K562 (cell line): Measurements from ENCODE around the gene RNF186. TPM values are rescaled to one million over a fixed set of nuclear protein-coding genes. Genes with fewer than 3 reads are reported as not detected.

Experiments
- ATAC-seq: fragments of 200-7000 bp; cut with Tn5 transposase; 3 replicates; pipeline ENCODE4 v1.9.1; 2020; ENCODE audit warnings: moderate library complexity
- BruUV-seq: library from RNA; stranded (reverse); fragments of 400-500 nt; replicated peaks from 2 replicates; lab custom pipeline; 2021; lab: Mats Ljungman, UMichigan
- CTCF ChIA-PET: fragments of 300-600 bp; formaldehyde crosslinking; extraction: SDS; loops from one replicate; lab custom pipeline; 2021; ENCODE audit warnings: low intra/inter-chr PET ratio; lab: Yijun Ruan, JAX
- POLR2A ChIA-PET: fragments of 300-600, 350-650 bp; sonication (Branson Sonifier 250); formaldehyde crosslinking; extraction: SDS; loops from one replicate; lab custom pipeline; 2021; ENCODE audit warnings: antibody characterized with exemption, inconsistent platforms; lab: Yijun Ruan, JAX
- DNase-seq, 4 experiments: peaks; one replicate each; pipeline versions ENCODE4 v3.0.0 to v3.0.0-alpha.2; 2011 to 2018; ENCODE audit warnings: low spot score in 3 of 4, mixed read lengths in 3 of 4; ENCODE audit errors: extremely low read depth in 1 of 4
- FAIRE-seq: peaks from 2 replicates; lab custom pipeline; 2011; peaks lifted over from hg19 to GRCh38; lab: Jason Lieb, UNC
- H2AFZ ChIP-seq: 2 replicates; pipeline ENCODE4 v1.6.0; 2011; ENCODE audit warnings: low read depth, low read length, control low read depth, inconsistent platforms
- H3K27ac ChIP-seq: fragments of 200-600 bp; 3 replicates; pipeline ENCODE4 v1.8.0; 2011; ENCODE audit warnings: low read depth, mild to moderate bottlenecking, control low read depth, inconsistent platforms, low read length, moderate library complexity, mixed read lengths; ENCODE audit errors: extremely low read depth
- H3K27me3 ChIP-seq, 2 experiments: fragments of 300-600 bp in 1 of 2; 2 replicates in 1 of 2; 3 replicates in 1 of 2; pipeline versions ENCODE4 v1.6.0 to v1.8.0; 2011; ENCODE audit warnings: inconsistent platforms in 2 of 2, low read length in 2 of 2, mild to moderate bottlenecking in 1 of 2, mixed read lengths in 1 of 2, moderate library complexity in 1 of 2; ENCODE audit not compliant: control insufficient read depth in 2 of 2, insufficient read depth in 2 of 2
- H3K36me3 ChIP-seq: fragments of 300-600 bp; 3 replicates; pipeline ENCODE4 v1.8.0; 2011; ENCODE audit warnings: mild to moderate bottlenecking, low read length, inconsistent platforms; ENCODE audit not compliant: control insufficient read depth, insufficient read depth
- H3K4me1 ChIP-seq, 2 experiments: fragments of 200-600 bp in 1 of 2; replicated peaks in 1 of 2; 2 replicates in 1 of 2; 3 replicates in 1 of 2; pipeline versions ENCODE4 v1.5.1 to v1.8.0; 2011; ENCODE audit warnings: inconsistent platforms in 2 of 2, low read length in 2 of 2, mild to moderate bottlenecking in 1 of 2, mixed read lengths in 1 of 2, moderate library complexity in 1 of 2; ENCODE audit not compliant: control insufficient read depth in 2 of 2, insufficient read depth in 2 of 2
- H3K4me2 ChIP-seq: 2 replicates; pipeline ENCODE4 v1.6.1; 2011; ENCODE audit warnings: low read length, control low read depth, inconsistent platforms, mixed read lengths; ENCODE audit not compliant: insufficient read depth
- H3K4me3 ChIP-seq: fragments of 200-600 bp; sonication (generic), shearing (Covaris generic); 2 replicates; pipeline ENCODE4 v1.5.1; 2016; ENCODE audit warnings: control low read depth, inconsistent platforms
- H3K79me2 ChIP-seq: fragments of 200-600 bp; 3 replicates; pipeline ENCODE4 v1.8.0; 2011; ENCODE audit warnings: low read length, inconsistent platforms; ENCODE audit not compliant: control insufficient read depth, insufficient read depth
- H3K9ac ChIP-seq, 2 experiments: 2 replicates each; pipeline versions ENCODE4 v1.6.0 to v1.6.1; 2011; ENCODE audit warnings: low read depth in 2 of 2, low read length in 2 of 2, control low read depth in 1 of 2, inconsistent platforms in 1 of 2, mild to moderate bottlenecking in 1 of 2, mixed read lengths in 1 of 2; ENCODE audit not compliant: insufficient read depth in 1 of 2
- H3K9me1 ChIP-seq: one replicate; pipeline ENCODE4 v1.6.0; 2011; ENCODE audit warnings: inconsistent platforms, mild to moderate bottlenecking, low read length, moderate library complexity; ENCODE audit not compliant: control insufficient read depth, insufficient read depth
- H3K9me3 ChIP-seq: replicated peaks from 2 replicates; pipeline ENCODE4 v1.5.1; 2011; ENCODE audit warnings: low read depth, low read length, inconsistent platforms; ENCODE audit not compliant: control insufficient read depth, insufficient read depth
- H4K20me1 ChIP-seq: replicated peaks from 2 replicates; pipeline ENCODE4 v1.6.1; 2011; ENCODE audit warnings: low read length, inconsistent platforms, mixed read lengths; ENCODE audit not compliant: control insufficient read depth, insufficient read depth
- CBX5 ChIP-seq: IDR thresholded peaks from 2 replicates; pipeline ENCODE4 v1.6.1; 2014; ENCODE audit warnings: low read depth, borderline replicate concordance
- CREB5 ChIP-seq: fragments of 250-450 bp; sonication (Bioruptor Pico); IDR thresholded peaks from 2 replicates; pipeline ENCODE4 v1.5.0; 2020; ENCODE audit warnings: mild to moderate bottlenecking
- ETV1 ChIP-seq: fragments of 450-650 bp; conservative IDR thresholded peaks from 2 replicates; pipeline ENCODE4 v1.6.1; 2016; ENCODE audit warnings: missing genetic modification characterization, control low read depth, low read depth, missing compliant biosample characterization
- HDAC6 ChIP-seq: IDR thresholded peaks from 2 replicates; pipeline ENCODE4 v1.6.1; 2012; ENCODE audit warnings: low read depth, mild to moderate bottlenecking, control low read depth, inconsistent platforms, low read length, moderate library complexity
- NCOA2 ChIP-seq, 2 experiments: fragments of 450-650 bp; IDR thresholded peaks; 2 replicates each; pipeline ENCODE4 v1.6.1; 2018; ENCODE audit warnings: mild to moderate bottlenecking in 2 of 2, moderate library complexity in 1 of 2; ENCODE audit not compliant: partially characterized antibody in 2 of 2
- NFATC3 ChIP-seq: fragments of 450-650 bp; IDR thresholded peaks from 2 replicates; pipeline ENCODE4 v1.6.1; 2017; ENCODE audit warnings: mild to moderate bottlenecking
- PCBP2 ChIP-seq: fragments of 200-400 bp; formaldehyde crosslinking; IDR thresholded peaks from 2 replicates; pipeline ENCODE4 v1.6.1; 2018; ENCODE audit warnings: low read length, low read depth, mild to moderate bottlenecking, moderate library complexity; ENCODE audit not compliant: poor library complexity, severe bottlenecking
- RBFOX2 ChIP-seq: fragments of 200-400 bp; formaldehyde crosslinking; IDR thresholded peaks from 2 replicates; pipeline ENCODE4 v1.6.1; 2017; ENCODE audit warnings: low read depth, mild to moderate bottlenecking, low read length, moderate library complexity
- SAFB ChIP-seq: fragments of 200-400 bp; formaldehyde crosslinking; IDR thresholded peaks from 2 replicates; pipeline ENCODE4 v1.6.1; 2017; ENCODE audit warnings: low read depth, low read length, borderline replicate concordance
- SREBF1 ChIP-seq: fragments of 150-350 bp; IDR thresholded peaks from 2 replicates; pipeline ENCODE4 v1.6.1; 2014; ENCODE audit warnings: antibody characterized with exemption, low read depth, low read length, borderline replicate concordance
- SRSF3 ChIP-seq: fragments of 200-400 bp; formaldehyde crosslinking; IDR thresholded peaks from 2 replicates; pipeline ENCODE4 v1.6.1; 2016; ENCODE audit warnings: mild to moderate bottlenecking, low read length, moderate library complexity; ENCODE audit not compliant: insufficient read depth
- THAP12 ChIP-seq: fragments of 250-450 bp; sonication (Bioruptor Pico); IDR thresholded peaks from 2 replicates; pipeline ENCODE4 v1.9.0; 2021; ENCODE audit warnings: mild to moderate bottlenecking, inconsistent platforms
- ZFP91 ChIP-seq: sonication (generic); formaldehyde crosslinking; IDR thresholded peaks from 2 replicates; pipeline ENCODE4 v1.8.0; 2022; ENCODE audit warnings: mild to moderate bottlenecking, missing genetic modification reagents
- ZNF583 ChIP-seq: fragments of 250-450 bp; sonication (Bioruptor Pico); IDR thresholded peaks from 2 replicates; pipeline ENCODE4 v1.4.0; 2020
- WGBS: fragments of 100-300 bp; shearing (Covaris generic); methylation state at CpG from one replicate; pipeline ENCODE4 v1.1.6; 2016; ENCODE audit warnings: low coverage, mixed read lengths; ENCODE audit not compliant: insufficient coverage; ENCODE audit errors: missing lambda C conversion rate; 5-methylcytosine and 5-hydroxymethylcytosine counted together
- in situ Hi-C: fragments of 300-500 bp; cut with MboI; formaldehyde crosslinking; loops from 4 replicates; pipeline ENCODE4 v1.15.0; 2018; ENCODE audit warnings: inconsistent platforms, mixed read lengths
- intact Hi-C: fragments of 100-400 bp; cut with micrococcal nuclease; formaldehyde crosslinking; loops from 2 replicates; pipeline ENCODE4 v1.14.2; 2022
- polyA plus RNA-seq, 8 experiments: library from polyadenylated mRNA; depleted of rRNA in 4 of 8; stranded (reverse) in 5 of 8; unstranded in 3 of 8; fragments of >200 nt; fragmentation: Nextera tagmentation in 2 of 8; fragmentation: Illumina TruSeq in 1 of 8; extraction: Ambion mirVana in 2 of 8; extraction: Trizol in 1 of 8; gene quantifications; 2 replicates each; pipeline versions ENCODE4 v1.2.1 to v1.2.3, GENCODE V29; 2011 to 2014; ENCODE audit warnings: inconsistent platforms in 1 of 8, missing spikeins in 1 of 8
- total RNA-seq, 7 experiments: library from RNA; depleted of rRNA in 6 of 7; stranded (reverse); fragments of >200 nt in 6 of 7; fragmentation: Illumina TruSeq in 2 of 7; extraction: Trizol in 2 of 7; gene quantifications; 2 replicates each; pipeline versions ENCODE4 v1.2.1 to v1.2.3, GENCODE V29; 2011 to 2021; ENCODE audit warnings: low replicate concordance in 1 of 7
- TF ChIP-seq, protein P1 (sequence below), 2 experiments: fragments of 450-650 bp in 1 of 2; sonication (generic) in 1 of 2; formaldehyde crosslinking; conservative IDR thresholded peaks; 2 replicates each; pipeline versions ENCODE4 v1.4.0 to v1.8.1; 2020 to 2022; ENCODE audit warnings: mild to moderate bottlenecking in 1 of 2, missing genetic modification reagents in 1 of 2
- TF ChIP-seq, protein P2 (sequence below), 2 experiments: fragments of 250-450 bp in 1 of 2; fragments of 450-650 bp in 1 of 2; sonication (Bioruptor Pico) in 1 of 2; IDR thresholded peaks; 2 replicates each; pipeline versions ENCODE4 v1.6.1 to v1.8.0; 2016 to 2021; ENCODE audit warnings: mild to moderate bottlenecking in 2 of 2, moderate library complexity in 2 of 2, missing compliant biosample characterization in 1 of 2, missing genetic modification characterization in 1 of 2

Gene RNF186
- total and polyA plus RNA-seq, 9 of the 15 experiments (the other 6 are each of a cell fraction or from before 2014, with no cell fraction given): not detected

- H3K4me1 ChIP-seq: peaks cover 0 to 13% of the 10 kb centered on the region in 2 experiments; a peak in 2 of 5 replicates
- WGBS: 0% methylated on average over 2 of the region's 2 CpGs
- in situ Hi-C loops: no loop called here
- H3K9me3 ChIP-seq: no peaks in the 10 kb centered on the region; the same call in 1 of the 2 replicates
- no peak overlapping the region for H3K27ac ChIP-seq
- no peak overlapping the region for H3K9ac ChIP-seq
- no peak overlapping the region for H3K4me2 ChIP-seq
- H3K27me3 ChIP-seq: peaks cover 2 to 9% of the 10 kb centered on the region in 2 experiments; a peak in 3 of 5 replicates
- H3K36me3 ChIP-seq: no peaks in the 10 kb centered on the region
- no peaks in the 10 kb centered on the region for H3K9me1 ChIP-seq
- no TSS peak for BruUV-seq
- ATAC-seq: no peak
- DNase-seq: no peak
- no peaks in the 10 kb centered on the region for H3K79me2 ChIP-seq
- no peak for FAIRE-seq
- ChIA-PET POLR2A (no interaction called here), CTCF (no interaction called here)
- intact Hi-C loops: no loop called here
- no peak overlapping the region for H2AFZ ChIP-seq
- no peaks in the 10 kb centered on the region; the same call in 1 of the 2 replicates for H4K20me1 ChIP-seq
- no peak overlapping the region for H3K4me3 ChIP-seq
- TF ChIP-seq PCBP2: no peak
- no peak for TF ChIP-seq SAFB
- TF ChIP-seq, protein P1, sequence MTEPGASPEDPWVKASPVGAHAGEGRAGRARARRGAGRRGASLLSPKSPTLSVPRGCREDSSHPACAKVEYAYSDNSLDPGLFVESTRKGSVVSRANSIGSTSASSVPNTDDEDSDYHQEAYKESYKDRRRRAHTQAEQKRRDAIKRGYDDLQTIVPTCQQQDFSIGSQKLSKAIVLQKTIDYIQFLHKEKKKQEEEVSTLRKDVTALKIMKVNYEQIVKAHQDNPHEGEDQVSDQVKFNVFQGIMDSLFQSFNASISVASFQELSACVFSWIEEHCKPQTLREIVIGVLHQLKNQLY (CRISPR knock-in tag; conservative IDR thresholded peaks at IDR 0.05): no peak
- TF ChIP-seq ZNF583 (CRISPR knock-in tag): no peak
- TF ChIP-seq HDAC6: no peak
- TF ChIP-seq SRSF3: no peak
- TF ChIP-seq ETV1 (tag): no peak
- TF ChIP-seq ZFP91 (CRISPR knock-in tag): no peak
- no peak for TF ChIP-seq SREBF1
- no peak for TF ChIP-seq CBX5
- TF ChIP-seq NCOA2 (IDR thresholded peaks at IDR 0.05; ENCODE audit: partially characterized antibody in 2 of 2): no peak
- TF ChIP-seq, protein P2, sequence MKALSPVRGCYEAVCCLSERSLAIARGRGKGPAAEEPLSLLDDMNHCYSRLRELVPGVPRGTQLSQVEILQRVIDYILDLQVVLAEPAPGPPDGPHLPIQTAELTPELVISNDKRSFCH (CRISPR knock-in tag; IDR thresholded peaks at IDR 0.05): no peak
- TF ChIP-seq, protein P2 (tag; IDR thresholded peaks at IDR 0.05): no peak
- no peak for TF ChIP-seq THAP12
- no peak for TF ChIP-seq RBFOX2
- TF ChIP-seq NFATC3: no peak
- TF ChIP-seq CREB5 (CRISPR knock-in tag): no peak
Observed at GRCh38 chr1:19859876-19860275, 44.8 kb upstream of the RNF186 start.
